ENCODE data around the gene STH. TPM values are rescaled to one million over a fixed set of nuclear protein-coding genes. Genes with fewer than 3 reads are reported as not detected.

The STH gene
- total and polyA plus RNA-seq, 10 of the 15 experiments (the other 5 are each of a cell fraction or from before 2014, with no cell fraction given): not detected

DNA sequence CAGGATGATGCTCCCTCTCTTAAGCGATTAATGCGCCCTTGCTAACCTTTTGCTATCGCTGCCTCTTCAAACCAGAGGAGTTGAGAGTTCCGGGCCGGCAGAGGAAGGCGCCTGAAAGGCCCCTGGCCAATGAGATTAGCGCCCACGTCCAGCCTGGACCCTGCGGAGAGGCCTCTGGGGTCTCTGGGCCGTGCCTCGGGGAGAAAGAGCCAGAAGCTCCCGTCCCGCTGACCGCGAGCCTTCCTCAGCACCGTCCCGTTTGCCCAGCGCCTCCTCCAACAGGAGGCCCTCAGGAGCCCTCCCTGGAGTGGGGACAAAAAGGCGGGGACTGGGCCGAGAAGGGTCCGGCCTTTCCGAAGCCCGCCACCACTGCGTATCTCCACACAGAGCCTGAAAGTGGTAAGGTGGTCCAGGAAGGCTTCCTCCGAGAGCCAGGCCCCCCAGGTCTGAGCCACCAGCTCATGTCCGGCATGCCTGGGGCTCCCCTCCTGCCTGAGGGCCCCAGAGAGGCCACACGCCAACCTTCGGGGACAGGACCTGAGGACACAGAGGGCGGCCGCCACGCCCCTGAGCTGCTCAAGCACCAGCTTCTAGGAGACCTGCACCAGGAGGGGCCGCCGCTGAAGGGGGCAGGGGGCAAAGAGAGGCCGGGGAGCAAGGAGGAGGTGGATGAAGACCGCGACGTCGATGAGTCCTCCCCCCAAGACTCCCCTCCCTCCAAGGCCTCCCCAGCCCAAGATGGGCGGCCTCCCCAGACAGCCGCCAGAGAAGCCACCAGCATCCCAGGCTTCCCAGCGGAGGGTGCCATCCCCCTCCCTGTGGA, 16.0 kb upstream of the STH start:
- no peaks in the 10 kb centered on the region for H3K4me1 ChIP-seq (ENCODE audit: control insufficient read depth, insufficient read depth, low read length)
- RAD21 ChIA-PET (ENCODE audit: unreplicated experiment): no interaction called here
- intact Hi-C loops (cut with micrococcal nuclease; ENCODE audit: unreplicated experiment) (no loop called here), in situ Hi-C loops (cut with MboI) (no loop called here)
- ATAC-seq (no peak), DNase-seq (ENCODE audit: low read depth, low spot score) (no peak), FAIRE-seq (no peak)
- H3K9me3 ChIP-seq (replicated peaks; ENCODE audit: control insufficient read depth, insufficient read depth, low read length): no peaks in the 10 kb centered on the region
- H3K27ac ChIP-seq (ENCODE audit: control insufficient read depth, insufficient read depth): no peak overlapping the region
- H3K4me3 ChIP-seq: no peak overlapping the region
- 56% methylated on average over 31 of the region's 41 CpGs for WGBS (ENCODE audit: insufficient coverage, insufficient replicate concordance, low lambda C conversion rate, missing lambda C conversion rate)
- H3K79me2 ChIP-seq (ENCODE audit: control insufficient read depth, insufficient read depth, low read length): no peaks in the 10 kb centered on the region
- POLR2A ChIA-PET: no interaction called here
- no TSS peak for BruUV-seq (replicated peaks)
- no peaks in the 10 kb centered on the region for H4K20me1 ChIP-seq (ENCODE audit: control insufficient read depth, insufficient read depth)
- H3K36me3 ChIP-seq (ENCODE audit: control insufficient read depth in 2 of 2, insufficient read depth in 2 of 2, low read length in 1 of 2): no peaks in the 10 kb centered on the region
- H3K9ac ChIP-seq (ENCODE audit: control insufficient read depth, insufficient read depth, low read length): no peak overlapping the region
- no peak overlapping the region for H3K4me2 ChIP-seq (ENCODE audit: control insufficient read depth, insufficient read depth)
- CTCF ChIA-PET: no interaction called here
- SMC1A ChIA-PET (ENCODE audit: uncharacterized antibody, unreplicated experiment): no interaction called here
- H3K27me3 ChIP-seq (replicated peaks in 1 of 2; ENCODE audit: control insufficient read depth in 2 of 2, insufficient read depth in 2 of 2, low read length in 1 of 2): no peaks in the 10 kb centered on the region; a peak in 1 of 4 replicates
- no peak overlapping the region for H2AFZ ChIP-seq (ENCODE audit: control insufficient read depth, low read depth, low read length)
- TF ChIP-seq MTA3 (IDR thresholded peaks at IDR 0.05; ENCODE audit: borderline replicate concordance, low read length) (no peak), CHD4 (IDR thresholded peaks at IDR 0.05) (no peak), WRNIP1 (IDR thresholded peaks at IDR 0.05; ENCODE audit: borderline replicate concordance, low read depth, low read length) (no peak), POLR2AphosphoS2 (IDR thresholded peaks at IDR 0.05; ENCODE audit: low read depth, low read length) (no peak), BCL11A (IDR thresholded peaks at IDR 0.05; ENCODE audit: low read depth, low read length) (no peak), SPI1 (IDR thresholded peaks at IDR 0.05; ENCODE audit: borderline replicate concordance, insufficient read depth, low read depth, low read length) (no peak), SRF (IDR thresholded peaks at IDR 0.05; ENCODE audit: low read depth in 2 of 2, low read length in 2 of 2) (no peak)
- TF ChIP-seq, protein P1, sequence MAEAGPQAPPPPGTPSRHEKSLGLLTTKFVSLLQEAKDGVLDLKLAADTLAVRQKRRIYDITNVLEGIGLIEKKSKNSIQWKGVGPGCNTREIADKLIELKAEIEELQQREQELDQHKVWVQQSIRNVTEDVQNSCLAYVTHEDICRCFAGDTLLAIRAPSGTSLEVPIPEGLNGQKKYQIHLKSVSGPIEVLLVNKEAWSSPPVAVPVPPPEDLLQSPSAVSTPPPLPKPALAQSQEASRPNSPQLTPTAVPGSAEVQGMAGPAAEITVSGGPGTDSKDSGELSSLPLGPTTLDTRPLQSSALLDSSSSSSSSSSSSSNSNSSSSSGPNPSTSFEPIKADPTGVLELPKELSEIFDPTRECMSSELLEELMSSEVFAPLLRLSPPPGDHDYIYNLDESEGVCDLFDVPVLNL (IDR thresholded peaks at IDR 0.05; ENCODE audit: low read depth, low read length): no peak
- TF ChIP-seq, protein P2, sequence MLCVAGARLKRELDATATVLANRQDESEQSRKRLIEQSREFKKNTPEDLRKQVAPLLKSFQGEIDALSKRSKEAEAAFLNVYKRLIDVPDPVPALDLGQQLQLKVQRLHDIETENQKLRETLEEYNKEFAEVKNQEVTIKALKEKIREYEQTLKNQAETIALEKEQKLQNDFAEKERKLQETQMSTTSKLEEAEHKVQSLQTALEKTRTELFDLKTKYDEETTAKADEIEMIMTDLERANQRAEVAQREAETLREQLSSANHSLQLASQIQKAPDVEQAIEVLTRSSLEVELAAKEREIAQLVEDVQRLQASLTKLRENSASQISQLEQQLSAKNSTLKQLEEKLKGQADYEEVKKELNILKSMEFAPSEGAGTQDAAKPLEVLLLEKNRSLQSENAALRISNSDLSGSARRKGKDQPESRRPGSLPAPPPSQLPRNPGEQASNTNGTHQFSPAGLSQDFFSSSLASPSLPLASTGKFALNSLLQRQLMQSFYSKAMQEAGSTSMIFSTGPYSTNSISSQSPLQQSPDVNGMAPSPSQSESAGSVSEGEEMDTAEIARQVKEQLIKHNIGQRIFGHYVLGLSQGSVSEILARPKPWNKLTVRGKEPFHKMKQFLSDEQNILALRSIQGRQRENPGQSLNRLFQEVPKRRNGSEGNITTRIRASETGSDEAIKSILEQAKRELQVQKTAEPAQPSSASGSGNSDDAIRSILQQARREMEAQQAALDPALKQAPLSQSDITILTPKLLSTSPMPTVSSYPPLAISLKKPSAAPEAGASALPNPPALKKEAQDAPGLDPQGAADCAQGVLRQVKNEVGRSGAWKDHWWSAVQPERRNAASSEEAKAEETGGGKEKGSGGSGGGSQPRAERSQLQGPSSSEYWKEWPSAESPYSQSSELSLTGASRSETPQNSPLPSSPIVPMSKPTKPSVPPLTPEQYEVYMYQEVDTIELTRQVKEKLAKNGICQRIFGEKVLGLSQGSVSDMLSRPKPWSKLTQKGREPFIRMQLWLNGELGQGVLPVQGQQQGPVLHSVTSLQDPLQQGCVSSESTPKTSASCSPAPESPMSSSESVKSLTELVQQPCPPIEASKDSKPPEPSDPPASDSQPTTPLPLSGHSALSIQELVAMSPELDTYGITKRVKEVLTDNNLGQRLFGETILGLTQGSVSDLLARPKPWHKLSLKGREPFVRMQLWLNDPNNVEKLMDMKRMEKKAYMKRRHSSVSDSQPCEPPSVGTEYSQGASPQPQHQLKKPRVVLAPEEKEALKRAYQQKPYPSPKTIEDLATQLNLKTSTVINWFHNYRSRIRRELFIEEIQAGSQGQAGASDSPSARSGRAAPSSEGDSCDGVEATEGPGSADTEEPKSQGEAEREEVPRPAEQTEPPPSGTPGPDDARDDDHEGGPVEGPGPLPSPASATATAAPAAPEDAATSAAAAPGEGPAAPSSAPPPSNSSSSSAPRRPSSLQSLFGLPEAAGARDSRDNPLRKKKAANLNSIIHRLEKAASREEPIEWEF (IDR thresholded peaks at IDR 0.05; ENCODE audit: insufficient replicate concordance, low read depth, low read length): no peak
- TF ChIP-seq, protein P3, sequence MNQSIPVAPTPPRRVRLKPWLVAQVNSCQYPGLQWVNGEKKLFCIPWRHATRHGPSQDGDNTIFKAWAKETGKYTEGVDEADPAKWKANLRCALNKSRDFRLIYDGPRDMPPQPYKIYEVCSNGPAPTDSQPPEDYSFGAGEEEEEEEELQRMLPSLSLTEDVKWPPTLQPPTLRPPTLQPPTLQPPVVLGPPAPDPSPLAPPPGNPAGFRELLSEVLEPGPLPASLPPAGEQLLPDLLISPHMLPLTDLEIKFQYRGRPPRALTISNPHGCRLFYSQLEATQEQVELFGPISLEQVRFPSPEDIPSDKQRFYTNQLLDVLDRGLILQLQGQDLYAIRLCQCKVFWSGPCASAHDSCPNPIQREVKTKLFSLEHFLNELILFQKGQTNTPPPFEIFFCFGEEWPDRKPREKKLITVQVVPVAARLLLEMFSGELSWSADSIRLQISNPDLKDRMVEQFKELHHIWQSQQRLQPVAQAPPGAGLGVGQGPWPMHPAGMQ (IDR thresholded peaks at IDR 0.05; ENCODE audit: borderline replicate concordance): no peak
- TF ChIP-seq, protein P4, sequence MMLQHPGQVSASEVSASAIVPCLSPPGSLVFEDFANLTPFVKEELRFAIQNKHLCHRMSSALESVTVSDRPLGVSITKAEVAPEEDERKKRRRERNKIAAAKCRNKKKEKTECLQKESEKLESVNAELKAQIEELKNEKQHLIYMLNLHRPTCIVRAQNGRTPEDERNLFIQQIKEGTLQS (IDR thresholded peaks at IDR 0.05; ENCODE audit: borderline replicate concordance, extremely low read depth, low read depth, low read length): no peak
- TF ChIP-seq, protein P5, sequence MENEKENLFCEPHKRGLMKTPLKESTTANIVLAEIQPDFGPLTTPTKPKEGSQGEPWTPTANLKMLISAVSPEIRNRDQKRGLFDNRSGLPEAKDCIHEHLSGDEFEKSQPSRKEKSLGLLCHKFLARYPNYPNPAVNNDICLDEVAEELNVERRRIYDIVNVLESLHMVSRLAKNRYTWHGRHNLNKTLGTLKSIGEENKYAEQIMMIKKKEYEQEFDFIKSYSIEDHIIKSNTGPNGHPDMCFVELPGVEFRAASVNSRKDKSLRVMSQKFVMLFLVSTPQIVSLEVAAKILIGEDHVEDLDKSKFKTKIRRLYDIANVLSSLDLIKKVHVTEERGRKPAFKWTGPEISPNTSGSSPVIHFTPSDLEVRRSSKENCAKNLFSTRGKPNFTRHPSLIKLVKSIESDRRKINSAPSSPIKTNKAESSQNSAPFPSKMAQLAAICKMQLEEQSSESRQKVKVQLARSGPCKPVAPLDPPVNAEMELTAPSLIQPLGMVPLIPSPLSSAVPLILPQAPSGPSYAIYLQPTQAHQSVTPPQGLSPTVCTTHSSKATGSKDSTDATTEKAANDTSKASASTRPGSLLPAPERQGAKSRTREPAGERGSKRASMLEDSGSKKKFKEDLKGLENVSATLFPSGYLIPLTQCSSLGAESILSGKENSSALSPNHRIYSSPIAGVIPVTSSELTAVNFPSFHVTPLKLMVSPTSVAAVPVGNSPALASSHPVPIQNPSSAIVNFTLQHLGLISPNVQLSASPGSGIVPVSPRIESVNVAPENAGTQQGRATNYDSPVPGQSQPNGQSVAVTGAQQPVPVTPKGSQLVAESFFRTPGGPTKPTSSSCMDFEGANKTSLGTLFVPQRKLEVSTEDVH (IDR thresholded peaks at IDR 0.05; ENCODE audit: low read depth, partially characterized antibody): no peak

All from GM12878 (cell line).